Transverse colon (tissue), 4 donors: ENCODE data around the gene MEI4. TPM values are rescaled to one million over a fixed set of nuclear protein-coding genes. Genes with fewer than 3 reads are reported as not detected.

Experiments used
- DNase-seq: peaks from one replicate; pipeline ENCODE4 v3.0.0-alpha.2; 2019
- H3K27ac ChIP-seq, 4 donors: fragments of 200-600 bp; sonication (generic); 2 replicates each; pipeline ENCODE4 v1.5.1; 2016 to 2018; ENCODE audit warnings: inconsistent platforms in 4 of 4
- H3K27me3 ChIP-seq: fragments of 200-600 bp; sonication (generic); 2 replicates; pipeline ENCODE4 v1.5.1; 2017; ENCODE audit warnings: inconsistent platforms
- H3K36me3 ChIP-seq, 4 donors: fragments of 200-600 bp; sonication (generic); 2 replicates each; pipeline ENCODE4 v1.5.1; 2017 to 2019; ENCODE audit warnings: inconsistent platforms in 4 of 4
- H3K4me1 ChIP-seq, 4 donors: fragments of 200-600 bp; sonication (generic); 2 replicates each; pipeline ENCODE4 v1.5.1; 2017 to 2020; ENCODE audit warnings: inconsistent platforms in 4 of 4
- H3K4me3 ChIP-seq, 4 donors: fragments of 200-600 bp; sonication (generic); 1 replicate in 1 of 4; 2 replicates in 3 of 4; pipeline versions ENCODE4 v1.5.1 to v1.6.1; 2017 to 2019; ENCODE audit warnings: inconsistent platforms in 4 of 4
- H3K9me3 ChIP-seq, 2 donors: fragments of 200-600 bp; sonication (generic); 2 replicates each; pipeline ENCODE4 v1.5.1; 2017 to 2019; ENCODE audit warnings: inconsistent platforms in 2 of 2
- EP300 ChIP-seq: sonication (generic); formaldehyde crosslinking; IDR thresholded peaks from one replicate; pipeline ENCODE4 v1.6.1; 2017; ENCODE audit warnings: antibody characterized with exemption, low read depth
- POLR2A ChIP-seq: fragments of 450-650 bp; IDR thresholded peaks from one replicate; pipeline ENCODE4 v1.6.1; 2016; ENCODE audit warnings: antibody characterized with exemption, mild to moderate bottlenecking, moderate library complexity
- POLR2AphosphoS5 ChIP-seq, 3 donors: sonication (generic); formaldehyde crosslinking; IDR thresholded peaks; one replicate each; pipeline ENCODE4 v1.6.1; 2016; ENCODE audit warnings: antibody characterized with exemption in 3 of 3
- WGBS, 2 donors: methylation state at CpG; one replicate each; pipeline ENCODE4 v1.1.5; 2018; ENCODE audit warnings: low coverage in 1 of 2; 5-methylcytosine and 5-hydroxymethylcytosine counted together
- in situ Hi-C, 4 donors: fragments of 200-750 bp; cut with MboI; loops; one replicate each; pipeline versions ENCODE4 v1.15.0 to v1.15.1; 2017; ENCODE audit warnings: low sequenced_read_pairs in 3 of 4, low pct_ligation_motif_present in 1 of 4, low pct_unique_long_range_greater_than_20kb in 1 of 4
- intact Hi-C: fragments of 100-400 bp; cut with DNase I; formaldehyde crosslinking; loops from one replicate; pipeline ENCODE4 v1.15.1; 2023; ENCODE audit warnings: low total_unique reads
- total RNA-seq, 4 donors: library from RNA; depleted of rRNA; stranded (reverse); fragments of >200 nt; gene quantifications; one replicate each; pipeline ENCODE4 v1.1.0, GENCODE V29; 2016
- TF ChIP-seq, protein P1 (sequence below), 5 experiments: fragments of 200-600 bp in 3 of 5; fragments of 450-650 bp in 2 of 5; sonication (generic) in 3 of 5; IDR thresholded peaks; 1 replicate in 2 of 5; 2 replicates in 3 of 5; pipeline ENCODE4 v1.5.1; 2016 to 2017; ENCODE audit warnings: antibody characterized with exemption in 5 of 5, inconsistent platforms in 3 of 5, mild to moderate bottlenecking in 2 of 5, moderate library complexity in 1 of 5

The MEI4 gene
- total RNA-seq, 4 donors from 2014 or later = under 0.01 TPM; not detected in 3

GRCh38 chr6:77815531-77815930, 162.7 kb downstream of the MEI4 start:
- DNase-seq = no peak
- intact Hi-C loops (no loop called here), in situ Hi-C loops (no loop called here)
- H3K4me3 ChIP-seq = no peak overlapping the region
- H3K27ac ChIP-seq = no peak overlapping the region
- H3K36me3 ChIP-seq = no peaks in the 10 kb centered on the region
- peaks cover 0 to 3% (median 0%) of the 10 kb centered on the region in 4 donors for H3K4me1 ChIP-seq
- TF ChIP-seq, protein P1, sequence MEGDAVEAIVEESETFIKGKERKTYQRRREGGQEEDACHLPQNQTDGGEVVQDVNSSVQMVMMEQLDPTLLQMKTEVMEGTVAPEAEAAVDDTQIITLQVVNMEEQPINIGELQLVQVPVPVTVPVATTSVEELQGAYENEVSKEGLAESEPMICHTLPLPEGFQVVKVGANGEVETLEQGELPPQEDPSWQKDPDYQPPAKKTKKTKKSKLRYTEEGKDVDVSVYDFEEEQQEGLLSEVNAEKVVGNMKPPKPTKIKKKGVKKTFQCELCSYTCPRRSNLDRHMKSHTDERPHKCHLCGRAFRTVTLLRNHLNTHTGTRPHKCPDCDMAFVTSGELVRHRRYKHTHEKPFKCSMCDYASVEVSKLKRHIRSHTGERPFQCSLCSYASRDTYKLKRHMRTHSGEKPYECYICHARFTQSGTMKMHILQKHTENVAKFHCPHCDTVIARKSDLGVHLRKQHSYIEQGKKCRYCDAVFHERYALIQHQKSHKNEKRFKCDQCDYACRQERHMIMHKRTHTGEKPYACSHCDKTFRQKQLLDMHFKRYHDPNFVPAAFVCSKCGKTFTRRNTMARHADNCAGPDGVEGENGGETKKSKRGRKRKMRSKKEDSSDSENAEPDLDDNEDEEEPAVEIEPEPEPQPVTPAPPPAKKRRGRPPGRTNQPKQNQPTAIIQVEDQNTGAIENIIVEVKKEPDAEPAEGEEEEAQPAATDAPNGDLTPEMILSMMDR (IDR thresholded peaks at IDR 0.05) = no peak
- TF ChIP-seq POLR2A (no peak), EP300 (no peak), POLR2AphosphoS5 (IDR thresholded peaks at IDR 0.05) (no peak)
- no peaks in the 10 kb centered on the region for H3K27me3 ChIP-seq
- H3K9me3 ChIP-seq = no peaks in the 10 kb centered on the region

DNA sequence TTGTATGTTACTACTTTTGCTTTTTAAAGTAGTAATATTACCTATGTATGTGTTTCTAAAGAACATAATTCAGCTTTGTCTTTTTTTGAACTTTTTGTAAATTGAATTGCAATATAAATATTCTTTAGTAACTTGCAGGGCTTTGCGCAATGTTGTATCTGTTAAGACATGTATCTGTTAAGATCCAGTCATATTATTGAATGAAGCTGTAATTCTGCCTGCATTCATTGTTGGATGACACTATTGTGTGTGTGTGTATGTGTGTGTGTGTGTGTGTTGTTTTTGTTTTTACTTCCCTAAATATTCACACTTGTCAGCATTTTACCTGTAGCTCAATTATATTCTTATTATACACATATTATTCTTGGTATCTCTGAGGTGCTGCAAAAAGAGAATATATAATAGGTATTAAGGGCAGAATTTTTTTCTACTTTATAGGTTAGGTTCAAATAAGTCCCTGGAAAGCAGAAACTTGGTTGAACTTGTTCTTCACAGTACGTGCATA, 164.0 kb downstream of the MEI4 start:
- 86 to 91% methylated on average over 1 to 2 of the region's 2 CpGs for WGBS, 2 donors
- Histone ChIP-seq H3K4me3 (no peak overlapping the region), H3K27me3 (no peaks in the 10 kb centered on the region), H3K36me3 (no peaks in the 10 kb centered on the region), H3K9me3 (no peaks in the 10 kb centered on the region), H3K4me1 (peaks cover 0 to 3% (median 0%) of the 10 kb centered on the region in 4 donors), H3K27ac (no peak overlapping the region)
- DNase-seq = no peak
- intact Hi-C loops (no loop called here), in situ Hi-C loops (no loop called here)
- TF ChIP-seq, protein P1 (IDR thresholded peaks at IDR 0.05) = no peak
- TF ChIP-seq POLR2A (no peak), EP300 (no peak), POLR2AphosphoS5 (IDR thresholded peaks at IDR 0.05) (no peak)

DNA sequence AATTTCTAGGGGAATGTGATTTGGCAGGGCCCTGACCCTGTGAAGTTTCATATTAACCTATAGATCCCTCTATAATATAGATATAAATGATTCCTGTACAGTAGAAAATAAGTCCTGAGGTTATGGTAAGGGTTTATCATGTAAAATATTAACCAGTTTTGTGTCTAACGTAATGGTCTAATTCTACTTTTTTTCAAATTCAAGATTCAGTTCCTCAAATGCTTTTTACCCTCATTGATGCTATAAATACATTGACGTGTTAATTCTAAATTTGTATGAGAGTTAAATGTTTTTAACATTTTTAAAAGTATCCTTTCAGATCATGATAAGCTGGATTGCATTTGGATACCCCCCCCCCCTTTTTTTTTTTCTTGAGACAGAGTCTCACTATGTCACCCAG, 169.4 kb downstream of the MEI4 start:
- DNase-seq = no peak
- H3K4me1 ChIP-seq = no peaks in the 10 kb centered on the region
- no peak overlapping the region for H3K27ac ChIP-seq
- WGBS, 2 donors = 75 to 80% methylated on average over 2 of the region's 2 CpGs
- H3K4me3 ChIP-seq = no peak overlapping the region
- no peaks in the 10 kb centered on the region for H3K36me3 ChIP-seq
- H3K27me3 ChIP-seq = no peaks in the 10 kb centered on the region
- intact Hi-C loops = no loop called here
- H3K9me3 ChIP-seq = no peaks in the 10 kb centered on the region
- TF ChIP-seq, protein P1 (IDR thresholded peaks at IDR 0.05) = no peak
- TF ChIP-seq POLR2AphosphoS5 (IDR thresholded peaks at IDR 0.05) (no peak), POLR2A (no peak), EP300 (no peak)
- in situ Hi-C loops = no loop called here

GRCh38 chr6:77825204-77825603, 172.4 kb downstream of the MEI4 start:
- Histone ChIP-seq H3K27ac (no peak overlapping the region), H3K36me3 (no peaks in the 10 kb centered on the region), H3K27me3 (no peaks in the 10 kb centered on the region), H3K4me3 (no peak overlapping the region), H3K9me3 (no peaks in the 10 kb centered on the region), H3K4me1 (no peaks in the 10 kb centered on the region)
- no peak for TF ChIP-seq POLR2AphosphoS5 (IDR thresholded peaks at IDR 0.05)
- TF ChIP-seq POLR2A = no peak
- TF ChIP-seq EP300 = no peak
- TF ChIP-seq, protein P1 (IDR thresholded peaks at IDR 0.05) = no peak
- in situ Hi-C loops = no loop called here
- no peak for DNase-seq
- WGBS, 2 donors = 61 to 77% methylated on average over 2 of the region's 2 CpGs
- intact Hi-C loops = no loop called here
